Measurements from ENCODE around the gene C9orf85. TPM values are rescaled to one million over a fixed set of nuclear protein-coding genes. Genes with fewer than 3 reads are reported as not detected.
"Not testable (repeated sequence)": the region's sequence is repeated elsewhere in the genome, so short reads cannot be mapped to it uniquely, and the experiment has no call there.

The C9orf85 gene
- total and polyA plus RNA-seq, 5 donors, result 6.3 to 8.3 (median 7.0) TPM

DNA sequence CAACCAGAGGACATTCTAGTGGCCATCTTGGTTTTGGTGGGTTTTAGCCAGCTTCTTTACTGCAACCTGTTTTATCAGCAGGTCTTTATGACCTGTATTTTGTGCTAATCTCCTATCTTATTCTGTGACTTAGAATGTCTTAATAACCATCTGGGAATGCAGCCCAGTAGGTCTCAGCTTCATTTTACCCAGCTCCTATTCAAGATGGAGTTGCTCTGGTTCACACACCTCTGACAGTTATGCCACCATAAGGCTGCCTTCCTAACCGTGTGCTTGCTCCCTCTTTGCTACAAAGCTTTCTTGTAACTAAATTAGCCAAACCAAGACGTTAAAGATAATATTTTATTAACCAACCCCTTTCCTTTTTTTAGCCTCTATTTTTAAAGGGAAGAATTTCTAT lies 43.2 kb downstream of the C9orf85 start:
- H3K4me1 ChIP-seq (ENCODE audit: control insufficient read depth, insufficient read depth, low read length); H3K4me3 ChIP-seq (ENCODE audit: low read length); H3K27me3 ChIP-seq (ENCODE audit: control insufficient read depth, insufficient read depth); H3K27ac ChIP-seq (ENCODE audit: low read length); DNase-seq; H3K9me3 ChIP-seq (ENCODE audit: control insufficient read depth, low read length); intact Hi-C loops (cut with DNase I); ATAC-seq: not testable (repeated sequence)
- 75% methylated on average over 2 of the region's 2 CpGs for WGBS

DNA sequence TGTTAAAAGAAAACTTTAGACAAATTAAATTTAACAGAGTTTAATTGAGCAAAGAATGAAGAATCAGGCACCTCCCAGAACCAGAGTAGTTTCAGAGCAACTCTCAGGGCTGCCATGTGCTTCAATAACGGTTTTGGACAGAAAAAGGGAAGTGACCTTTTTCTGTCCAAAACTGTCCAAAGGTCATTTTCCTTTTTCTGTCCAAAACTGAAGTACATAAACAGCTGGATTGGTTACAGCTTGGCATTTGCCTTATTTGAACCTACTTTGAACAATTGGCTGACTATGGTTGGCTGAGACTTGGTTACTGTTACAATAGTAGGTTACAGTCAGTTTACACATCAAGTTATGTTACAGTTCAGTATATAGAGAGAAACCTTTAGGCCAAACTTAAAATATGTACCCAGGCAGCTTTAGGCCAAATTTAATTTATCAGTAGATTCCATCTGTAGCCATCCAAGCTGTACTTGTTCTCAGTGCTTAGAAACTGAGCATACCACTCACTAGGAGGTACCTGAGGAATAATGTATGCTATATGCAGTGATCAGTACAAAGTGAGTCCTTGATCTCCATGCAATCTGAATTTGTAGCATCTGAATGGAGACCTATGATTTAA lies 44.0 kb downstream of the C9orf85 start:
- no peaks in the 10 kb centered on the region for H3K27me3 ChIP-seq (ENCODE audit: control insufficient read depth, insufficient read depth)
- 40% methylated on average over 1 of the region's 1 CpG for WGBS

DNA sequence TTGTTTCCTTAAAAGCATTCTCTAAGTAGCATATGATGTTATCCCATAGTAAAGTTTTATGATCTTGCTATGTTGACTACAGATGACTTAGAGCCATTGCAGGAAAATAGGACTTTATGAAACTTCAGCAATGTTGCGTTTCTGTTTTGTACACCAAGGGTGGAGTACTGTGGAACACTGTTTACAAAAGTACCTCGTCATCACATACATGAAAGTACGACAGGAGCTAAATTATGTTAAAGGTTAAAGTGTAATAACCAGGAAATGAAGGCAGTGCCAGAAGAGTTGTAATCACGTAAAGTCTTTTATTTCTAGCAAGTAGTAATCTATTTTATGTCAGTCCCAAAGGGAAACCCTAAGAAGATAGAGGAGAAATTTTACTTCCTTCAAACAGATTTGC lies 50.9 kb downstream of the C9orf85 start:
- H3K27ac ChIP-seq (ENCODE audit: low read length), result no peak overlapping the region
- no peaks in the 10 kb centered on the region for H3K27me3 ChIP-seq (ENCODE audit: control insufficient read depth, insufficient read depth)
- 58% methylated on average over 4 of the region's 4 CpGs for WGBS
- no peak overlapping the region for H3K4me3 ChIP-seq (ENCODE audit: low read length)
- H3K4me1 ChIP-seq (ENCODE audit: control insufficient read depth, insufficient read depth, low read length), result no peaks in the 10 kb centered on the region
- DNase-seq (no peak), ATAC-seq (peak in 1 of 2 donors; percentile 22)
- intact Hi-C loops (cut with DNase I), result no loop called here
- H3K9me3 ChIP-seq (ENCODE audit: control insufficient read depth, low read length), result no peaks in the 10 kb centered on the region

More for the DNA sequence above, 44.0 kb downstream of the C9orf85 start:
- DNase-seq (no peak), ATAC-seq (no peak)
- H3K27ac ChIP-seq (ENCODE audit: low read length), result no peak overlapping the region
- intact Hi-C loops (cut with DNase I), result no loop called here
- H3K4me3 ChIP-seq (ENCODE audit: low read length), result no peak overlapping the region
- no peaks in the 10 kb centered on the region for H3K9me3 ChIP-seq (ENCODE audit: control insufficient read depth, low read length)
- H3K4me1 ChIP-seq (ENCODE audit: control insufficient read depth, insufficient read depth, low read length), result no peaks in the 10 kb centered on the region

DNA sequence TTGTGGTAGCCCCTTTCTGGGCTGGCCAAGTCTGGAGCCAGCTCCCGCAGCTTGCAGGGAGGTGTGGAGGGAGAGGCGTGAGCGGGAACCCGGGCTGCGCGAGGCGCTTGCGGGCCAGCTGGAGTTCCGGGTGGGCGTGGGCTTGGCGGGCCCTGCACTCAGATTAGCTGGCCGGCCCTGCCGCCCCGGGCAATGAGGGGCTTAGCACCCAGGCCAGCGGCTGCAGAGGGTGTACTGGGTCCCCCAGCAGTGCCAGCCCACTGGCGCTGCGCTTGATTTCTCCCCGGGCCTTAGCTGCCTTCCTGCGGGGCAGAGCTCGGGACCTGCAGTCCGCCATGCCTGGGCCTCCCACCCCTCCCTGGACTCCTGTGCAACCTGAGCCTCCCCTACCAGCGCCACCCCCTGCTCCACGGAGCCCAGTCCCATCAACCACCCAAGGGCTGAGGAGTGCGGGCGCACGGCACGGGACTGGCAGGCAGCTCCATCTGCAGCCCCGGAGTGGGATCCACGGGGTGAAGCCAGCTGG lies 52.1 kb downstream of the C9orf85 start:
- H3K4me1 ChIP-seq (ENCODE audit: control insufficient read depth, insufficient read depth, low read length); ATAC-seq; H3K9me3 ChIP-seq (ENCODE audit: control insufficient read depth, low read length); intact Hi-C loops (cut with DNase I); H3K27ac ChIP-seq (ENCODE audit: low read length); H3K27me3 ChIP-seq (ENCODE audit: control insufficient read depth, insufficient read depth); H3K4me3 ChIP-seq (ENCODE audit: low read length): not testable (repeated sequence)
- peak in 1 of 3 donors; percentile 42 for DNase-seq
- 91% methylated on average over 29 of the region's 29 CpGs for WGBS

DNA sequence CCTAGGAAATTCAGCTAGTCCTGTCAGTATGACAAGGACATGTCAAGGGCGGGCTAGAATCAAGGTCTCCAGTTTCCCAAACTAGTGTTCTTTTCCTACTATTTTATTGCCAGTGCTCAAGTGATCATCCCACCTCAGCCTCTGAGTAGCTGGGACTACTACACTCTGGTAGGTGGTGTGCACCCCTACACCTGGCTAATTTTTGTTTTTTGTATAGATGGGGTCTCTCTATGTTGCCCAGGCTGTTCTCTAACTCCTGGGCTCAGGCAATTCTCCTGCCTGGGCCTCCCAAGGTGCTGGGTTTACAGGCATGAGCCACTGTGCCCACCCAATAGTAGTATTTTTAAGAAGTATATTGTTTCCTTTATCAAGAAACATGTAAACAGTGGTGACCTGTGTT lies 54.0 kb downstream of the C9orf85 start:
- no peak for DNase-seq
- no peak for ATAC-seq
- Histone ChIP-seq H3K4me3 (ENCODE audit: low read length) (no peak overlapping the region), H3K9me3 (ENCODE audit: control insufficient read depth, low read length) (peaks cover 2% of the 10 kb centered on the region), H3K4me1 (ENCODE audit: control insufficient read depth, insufficient read depth, low read length) (no peaks in the 10 kb centered on the region), H3K27me3 (ENCODE audit: control insufficient read depth, insufficient read depth) (no peaks in the 10 kb centered on the region), H3K27ac (ENCODE audit: low read length) (no peak overlapping the region)
- intact Hi-C loops (cut with DNase I), result no loop called here
- WGBS, result 100% methylated on average over 1 of the region's 1 CpG

DNA sequence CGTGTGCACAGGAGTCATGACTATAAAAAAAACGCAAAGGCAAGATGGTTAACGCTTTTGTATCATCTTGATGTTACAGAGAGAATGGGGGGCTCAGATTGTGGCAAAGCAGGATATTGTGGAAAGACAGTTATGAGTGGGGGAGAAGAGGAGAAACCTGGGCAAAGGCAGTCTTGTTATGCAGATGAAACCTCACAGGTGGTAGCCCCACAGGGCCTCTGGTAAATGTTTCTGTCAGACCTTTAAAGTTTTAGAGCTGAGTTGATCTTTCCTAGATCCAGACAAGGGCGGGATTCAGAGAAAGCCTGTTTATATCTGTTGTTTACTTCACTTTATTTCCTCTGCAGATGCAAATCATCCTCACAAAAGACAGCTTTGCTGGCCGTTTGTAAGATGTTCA lies 55.2 kb downstream of the C9orf85 start:
- H3K9me3 ChIP-seq (ENCODE audit: control insufficient read depth, low read length), result peaks cover 2% of the 10 kb centered on the region
- no peak overlapping the region for H3K27ac ChIP-seq (ENCODE audit: low read length)
- H3K4me1 ChIP-seq (ENCODE audit: control insufficient read depth, insufficient read depth, low read length), result no peaks in the 10 kb centered on the region
- H3K27me3 ChIP-seq (ENCODE audit: control insufficient read depth, insufficient read depth), result no peaks in the 10 kb centered on the region
- intact Hi-C loops (cut with DNase I), result no loop called here
- ATAC-seq, result no peak
- WGBS, result 76% methylated on average over 5 of the region's 5 CpGs
- no peak overlapping the region for H3K4me3 ChIP-seq (ENCODE audit: low read length)
- DNase-seq, result no peak

DNA sequence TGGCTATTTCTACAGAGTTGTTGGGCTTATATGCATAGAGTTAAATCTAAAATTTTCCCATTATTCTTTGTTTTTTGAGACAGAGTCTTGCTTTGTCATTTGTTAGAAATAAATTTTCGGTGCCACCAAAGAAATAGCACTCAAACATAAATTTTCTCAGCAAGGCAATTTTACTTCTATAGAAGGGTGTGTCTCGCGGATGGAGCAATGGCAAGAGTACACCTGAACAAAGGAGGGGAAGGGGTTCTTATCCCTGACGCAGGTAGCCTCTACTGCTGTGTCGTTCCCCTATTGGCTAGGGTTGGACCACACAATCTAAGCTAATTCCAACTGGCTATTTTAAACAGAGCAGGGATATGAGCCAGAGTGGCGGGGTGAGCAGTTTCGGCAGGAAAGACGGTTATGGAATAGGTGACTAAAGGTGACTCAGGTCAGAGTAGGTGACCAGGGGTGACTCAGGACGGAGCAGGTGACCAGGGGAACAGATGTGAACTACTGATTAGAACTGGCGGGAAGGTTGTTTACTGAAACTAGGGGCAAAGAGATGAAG lies 57.2 kb downstream of the C9orf85 start:
- H3K27me3 ChIP-seq (ENCODE audit: control insufficient read depth, insufficient read depth), result no peaks in the 10 kb centered on the region
- peaks cover 2% of the 10 kb centered on the region for H3K9me3 ChIP-seq (ENCODE audit: control insufficient read depth, low read length)
- DNase-seq (no peak), ATAC-seq (no peak)
- no peak overlapping the region for H3K27ac ChIP-seq (ENCODE audit: low read length)
- no peak overlapping the region for H3K4me3 ChIP-seq (ENCODE audit: low read length)
- WGBS, result 89% methylated on average over 10 of the region's 10 CpGs
- H3K4me1 ChIP-seq (ENCODE audit: control insufficient read depth, insufficient read depth, low read length), result no peaks in the 10 kb centered on the region
- intact Hi-C loops (cut with DNase I), result no loop called here

DNA sequence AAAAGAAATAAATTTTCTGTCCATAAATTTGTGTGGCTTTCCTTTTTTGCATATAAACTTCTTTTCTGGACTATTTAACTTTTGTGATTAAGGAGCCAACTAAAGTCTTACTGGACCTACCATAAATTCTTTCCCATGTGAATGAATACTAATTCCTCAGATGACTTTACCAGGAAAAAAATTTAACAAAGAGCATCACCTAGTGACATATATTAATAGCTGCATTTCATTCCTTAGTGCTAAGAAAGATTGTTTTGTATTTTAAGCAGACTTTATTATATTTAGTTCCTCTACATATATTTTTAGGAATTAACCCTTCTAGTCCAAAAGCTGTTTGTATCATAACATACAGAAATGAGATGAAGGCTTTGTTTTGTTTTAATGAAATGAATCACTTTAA lies 64.4 kb downstream of the C9orf85 start:
- H3K9me3 ChIP-seq (ENCODE audit: control insufficient read depth, low read length), result no peaks in the 10 kb centered on the region
- no peaks in the 10 kb centered on the region for H3K4me1 ChIP-seq (ENCODE audit: control insufficient read depth, insufficient read depth, low read length)
- H3K4me3 ChIP-seq (ENCODE audit: low read length), result no peak overlapping the region
- DNase-seq, result no peak
- intact Hi-C loops (cut with DNase I), result no loop called here
- ATAC-seq, result no peak
- no peak overlapping the region for H3K27ac ChIP-seq (ENCODE audit: low read length)
- H3K27me3 ChIP-seq (ENCODE audit: control insufficient read depth, insufficient read depth), result no peaks in the 10 kb centered on the region

DNA sequence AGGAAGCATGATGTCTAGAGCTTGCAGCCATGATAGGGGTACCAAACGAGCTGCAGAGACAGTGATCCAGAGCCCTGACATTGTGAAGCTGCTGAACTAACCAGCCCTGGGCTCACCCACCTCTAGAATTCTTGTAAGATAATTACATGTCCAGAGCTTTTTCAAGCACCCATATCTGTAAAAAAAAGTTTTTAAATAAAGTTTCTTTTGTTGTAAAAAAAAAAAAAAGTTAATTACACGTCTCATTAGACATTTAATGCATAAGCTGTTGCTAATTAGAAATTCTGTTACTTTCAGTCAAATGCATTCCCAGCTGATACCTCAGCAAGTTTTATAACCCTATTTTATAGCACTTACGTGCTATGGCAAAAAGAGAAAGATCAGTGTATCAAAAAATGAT lies 65.6 kb downstream of the C9orf85 start:
- Histone ChIP-seq H3K4me3 (ENCODE audit: low read length) (no peak overlapping the region), H3K9me3 (ENCODE audit: control insufficient read depth, low read length) (no peaks in the 10 kb centered on the region), H3K27ac (ENCODE audit: low read length) (no peak overlapping the region), H3K4me1 (ENCODE audit: control insufficient read depth, insufficient read depth, low read length) (no peaks in the 10 kb centered on the region), H3K27me3 (ENCODE audit: control insufficient read depth, insufficient read depth) (no peaks in the 10 kb centered on the region)
- ATAC-seq, result no peak
- 72% methylated on average over 3 of the region's 3 CpGs for WGBS
- intact Hi-C loops (cut with DNase I), result no loop called here
- no peak for DNase-seq

DNA sequence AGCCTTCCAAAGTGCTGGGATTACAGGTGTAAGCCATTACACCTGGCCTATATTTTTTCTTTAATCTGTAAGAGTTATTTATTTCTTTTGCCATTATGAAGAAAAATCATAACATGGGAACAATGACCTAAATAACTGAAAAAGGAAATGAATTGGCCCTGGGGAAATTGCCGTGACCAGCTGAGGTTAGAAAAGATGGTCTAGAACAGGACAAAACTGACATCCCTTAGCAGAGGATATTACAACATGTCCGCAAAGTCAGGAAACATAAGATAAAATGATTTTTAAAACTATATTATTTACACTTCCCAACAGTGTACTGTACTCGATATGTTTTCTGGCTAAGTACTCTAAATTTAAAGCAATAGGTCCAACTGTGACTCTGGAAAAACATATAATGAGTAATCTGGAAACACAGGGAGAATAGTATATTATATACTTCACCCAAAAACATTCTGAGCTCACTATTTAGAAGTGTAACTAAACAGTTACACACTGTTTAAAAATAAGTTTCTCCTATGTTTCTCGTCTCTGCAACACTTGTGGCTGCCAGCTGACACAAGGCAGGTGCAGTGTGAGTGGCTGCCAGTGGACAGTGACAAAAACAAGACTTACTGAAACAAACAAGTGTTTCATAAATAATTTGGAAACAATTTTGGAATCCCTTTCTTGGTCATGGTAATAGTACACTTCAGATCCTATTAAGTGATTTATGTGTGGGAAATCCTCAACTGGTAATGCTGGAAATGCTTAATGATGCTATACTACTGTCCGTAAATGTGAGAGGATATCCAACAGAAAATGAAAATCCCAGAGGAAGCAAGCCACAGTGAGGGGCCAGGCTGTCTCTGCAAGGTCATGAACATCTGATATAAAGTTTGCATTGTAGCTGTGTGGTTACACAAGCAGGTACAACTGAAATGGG lies 69.1 kb downstream of the C9orf85 start:
- DNase-seq, result no peak
- intact Hi-C loops (cut with DNase I), result no loop called here
- 38% methylated on average over 5 of the region's 5 CpGs for WGBS
- Histone ChIP-seq H3K27ac (ENCODE audit: low read length) (no peak overlapping the region), H3K9me3 (ENCODE audit: control insufficient read depth, low read length) (no peaks in the 10 kb centered on the region), H3K27me3 (ENCODE audit: control insufficient read depth, insufficient read depth) (no peaks in the 10 kb centered on the region), H3K4me1 (ENCODE audit: control insufficient read depth, insufficient read depth, low read length) (no peaks in the 10 kb centered on the region), H3K4me3 (ENCODE audit: low read length) (no peak overlapping the region)
- peak in 1 of 2 donors; percentile 63 for ATAC-seq

DNA sequence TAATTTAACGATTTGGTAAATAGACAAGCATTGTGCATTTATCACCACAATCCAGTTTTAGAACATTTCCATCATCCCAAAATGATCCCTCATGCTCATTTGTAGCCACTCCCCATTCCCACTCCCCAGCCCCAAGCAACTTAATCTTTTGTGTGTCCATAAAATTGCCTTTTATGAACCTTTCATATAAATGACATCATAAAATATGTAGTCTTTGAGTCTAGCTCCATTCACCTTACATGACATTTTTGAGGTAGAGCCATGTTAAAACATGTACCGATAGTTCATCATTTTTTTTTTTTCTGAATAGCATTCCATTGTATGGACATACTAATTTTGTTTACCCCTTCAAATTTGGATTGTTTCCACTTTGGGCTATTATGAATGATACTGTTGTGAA lies 70.5 kb downstream of the C9orf85 start:
- ATAC-seq (no peak), DNase-seq (no peak)
- no peaks in the 10 kb centered on the region for H3K9me3 ChIP-seq (ENCODE audit: control insufficient read depth, low read length)
- H3K27me3 ChIP-seq (ENCODE audit: control insufficient read depth, insufficient read depth), result no peaks in the 10 kb centered on the region
- H3K4me3 ChIP-seq (ENCODE audit: low read length), result no peak overlapping the region
- intact Hi-C loops (cut with DNase I), result no loop called here
- H3K4me1 ChIP-seq (ENCODE audit: control insufficient read depth, insufficient read depth, low read length), result no peaks in the 10 kb centered on the region
- no peak overlapping the region for H3K27ac ChIP-seq (ENCODE audit: low read length)
- 93% methylated on average over 2 of the region's 2 CpGs for WGBS

Measured in right cardiac atrium (tissue), 5 donors.